ENCODE results near the gene RNPEP.

RNPEP gene

GRCh38 chr1:201964261-201964660, 18.2 kb upstream of the RNPEP start:
- DNase-seq, result no peak

- no peak for DNase-seq
These were observed 16.3 kb upstream of the RNPEP start for GRCh38 chr1:201966171-201966570.

- DNase-seq, result no peak
These were observed 14.1 kb upstream of the RNPEP start for GRCh38 chr1:201968202-201968925.

- peak in 2 of 3 experiments; percentile 17 to 72 for DNase-seq
These were observed 11.9 kb upstream of the RNPEP start for GRCh38 chr1:201970334-201971159.

GRCh38 chr1:201982082-201982622, 296 bp upstream of the RNPEP start:
- no peak for DNase-seq

- DNase-seq, result peak in 2 of 3 experiments; percentile 43 to 60
These were observed 945 bp downstream of the RNPEP start for GRCh38 chr1:201983380-201983805.

- no peak for DNase-seq
These were observed 2.0 kb downstream of the RNPEP start for GRCh38 chr1:201984446-201984845.

GRCh38 chr1:201985355-201985754, 2.9 kb downstream of the RNPEP start:
- DNase-seq, result no peak

GRCh38 chr1:201988601-201989000, 6.2 kb downstream of the RNPEP start:
- no peak for DNase-seq

- DNase-seq, result no peak
These were observed 7.1 kb downstream of the RNPEP start for GRCh38 chr1:201989354-201990128.

- no peak for DNase-seq
These were observed 8.0 kb downstream of the RNPEP start for GRCh38 chr1:201990427-201990826.

GRCh38 chr1:201999625-202000238, 17.3 kb downstream of the RNPEP start:
- peak; percentile 32 to 92 (median 75) for DNase-seq

- no peak for DNase-seq
These were observed 20.1 kb downstream of the RNPEP start for GRCh38 chr1:202002507-202002906.

GRCh38 chr1:202004711-202005110, 22.3 kb downstream of the RNPEP start:
- no peak for DNase-seq

- peak in 1 of 3 experiments; percentile 29 for DNase-seq
These were observed 23.5 kb downstream of the RNPEP start for GRCh38 chr1:202005958-202006357.

GRCh38 chr1:202007304-202007703, 24.9 kb downstream of the RNPEP start:
- DNase-seq, result no peak

GRCh38 chr1:202007805-202008489, 25.5 kb downstream of the RNPEP start:
- DNase-seq, result peak in 2 of 3 experiments; percentile 70 to 78

GRCh38 chr1:202009326-202010179, 27.1 kb downstream of the RNPEP start:
- peak; percentile 77 to 96 (median 93) for DNase-seq

- peak; percentile 82 to 100 (median 91) for DNase-seq
These were observed 27.9 kb downstream of the RNPEP start, which contains the start of gene ELF3 for GRCh38 chr1:202010180-202011015. ELF3 (plus strand) TSS chr1:202010587; CDS start chr1:202011137, 550 bp downstream.

GRCh38 chr1:202011994-202012393, 29.5 kb downstream of the RNPEP start:
- DNase-seq, result no peak
